HG03045 (cell line): ENCODE data around the gene RAPH1.

Experiments
- ATAC-seq: cut with Tn5 transposase; IDR thresholded peaks from one replicate; pipeline ENCODE4 v1.9.1; 2021; ENCODE audit warnings: mild to moderate bottlenecking, moderate library complexity; ENCODE audit not compliant: unreplicated experiment

Gene RAPH1

GRCh38 chr2:203492965-203493364, 42.1 kb downstream of the RAPH1 start:
- no peak for ATAC-seq

- ATAC-seq: no peak
Observed at GRCh38 chr2:203490391-203490790, 44.7 kb downstream of the RAPH1 start.

GRCh38 chr2:203489531-203489930, 45.6 kb downstream of the RAPH1 start:
- ATAC-seq: no peak

DNA sequence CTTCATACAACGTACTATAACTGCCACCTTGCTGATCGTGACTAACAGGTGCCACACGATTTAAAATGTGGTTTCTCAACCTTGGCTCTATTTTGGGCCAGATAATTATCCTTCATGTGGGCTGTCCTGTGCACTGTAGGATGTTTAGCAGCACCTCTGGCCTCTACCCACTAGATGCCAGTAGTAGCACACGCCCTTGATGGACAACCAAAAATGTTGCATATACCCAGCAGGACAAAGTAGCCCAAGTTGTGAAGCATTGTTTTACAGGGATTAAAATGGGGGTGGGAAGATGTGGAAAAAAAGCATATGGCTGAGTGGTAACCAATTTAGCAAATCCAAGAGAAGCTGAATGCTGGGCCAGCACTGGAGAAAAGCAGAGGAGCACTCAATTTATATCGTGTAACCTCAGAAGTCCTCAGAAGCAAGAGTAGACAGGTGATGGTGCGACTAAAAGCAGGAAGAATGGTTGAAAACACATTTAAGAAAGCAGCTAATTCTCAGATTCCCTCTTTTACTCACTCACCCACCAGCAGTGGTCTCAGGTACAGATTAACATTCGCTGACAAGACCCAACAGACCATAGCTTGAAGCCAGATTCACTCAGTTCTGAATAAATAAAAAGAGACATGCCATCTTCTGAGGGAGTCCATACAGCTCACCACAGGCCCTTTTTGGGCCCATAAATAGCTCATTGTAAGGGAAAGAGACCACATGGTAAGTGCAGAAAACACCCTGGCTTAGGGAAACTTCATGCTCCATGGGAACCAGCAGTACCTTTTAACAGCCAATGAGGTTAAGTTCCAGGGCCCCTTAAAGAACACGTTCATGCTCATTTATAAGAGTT, 50.6 kb downstream of the RAPH1 start:
- ATAC-seq: peak; percentile 62

DNA sequence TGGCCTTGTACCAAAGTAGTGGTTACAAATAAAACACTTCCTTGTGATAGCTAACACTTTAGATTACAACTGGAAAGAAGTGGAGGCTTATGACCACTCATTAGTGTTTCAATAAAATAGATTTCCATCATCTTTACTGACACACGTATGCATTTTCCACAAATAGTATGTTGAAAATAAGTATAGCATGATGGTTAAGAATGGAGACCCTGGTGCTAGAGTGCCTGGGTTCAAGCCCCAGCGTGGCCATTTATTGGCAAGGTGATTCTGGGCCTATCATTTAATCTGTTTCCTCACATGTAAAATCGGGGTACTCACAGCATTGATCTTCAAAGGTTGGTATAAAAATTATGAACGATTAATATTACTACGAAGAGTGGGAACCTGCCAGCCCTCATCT, 54.5 kb downstream of the RAPH1 start:
- no peak for ATAC-seq

DNA sequence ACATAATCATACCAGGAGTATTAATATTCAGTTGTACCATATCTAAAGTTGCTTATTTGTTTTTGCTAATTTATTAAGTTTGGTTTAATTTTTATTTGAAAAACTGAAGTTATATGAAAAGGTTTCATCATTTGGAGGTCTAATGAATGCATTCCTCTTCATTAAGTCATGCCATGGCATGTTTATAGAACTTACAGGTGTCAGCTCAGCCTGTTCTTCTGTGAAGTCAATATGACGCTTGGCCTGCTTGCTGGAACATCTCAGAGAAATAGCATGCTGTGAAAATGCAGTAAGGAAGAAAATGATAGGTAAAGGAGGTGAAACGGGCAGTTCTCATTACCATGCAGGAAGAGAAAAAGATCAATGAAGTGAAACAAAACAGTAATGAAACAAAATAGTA, 58.2 kb downstream of the RAPH1 start:
- no peak for ATAC-seq

DNA sequence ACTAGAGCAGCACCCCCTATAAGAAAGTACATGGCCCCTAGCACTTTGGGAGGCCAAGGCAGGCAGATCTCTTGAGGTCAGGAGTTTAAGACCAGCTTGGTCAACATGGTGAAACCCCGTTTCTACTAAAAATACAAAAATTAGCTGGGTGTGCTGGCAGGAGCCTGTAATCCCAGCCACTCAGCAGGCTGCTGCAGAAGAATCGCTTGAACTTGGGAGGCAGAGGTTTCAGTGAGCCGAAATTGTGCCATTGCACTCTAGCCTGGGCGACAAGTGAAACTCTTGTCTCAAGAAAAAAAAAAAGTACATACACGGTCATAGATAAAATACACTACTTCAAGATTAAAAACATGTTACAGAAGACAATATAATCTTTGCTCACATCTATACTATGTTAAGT, 63.8 kb downstream of the RAPH1 start:
- ATAC-seq: no peak

GRCh38 chr2:203470371-203470770, 64.7 kb downstream of the RAPH1 start:
- no peak for ATAC-seq

DNA sequence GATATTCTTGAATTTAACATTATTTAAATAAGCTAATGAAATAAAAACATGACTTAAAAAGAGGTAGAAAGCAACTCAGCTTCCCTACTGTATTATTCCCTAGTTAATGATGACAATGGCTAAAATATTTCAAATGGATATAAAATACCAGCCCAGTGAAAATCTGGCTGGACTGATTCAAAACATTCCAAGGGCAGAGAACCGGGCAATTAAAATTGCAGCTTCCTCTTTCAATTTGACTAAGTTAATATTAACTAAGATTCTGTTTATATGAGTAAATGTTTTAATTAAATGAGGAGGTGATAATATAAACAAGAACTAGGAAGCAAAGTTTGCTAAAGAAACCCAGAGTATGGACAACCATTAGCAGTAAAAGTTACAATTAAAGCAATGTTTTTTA, 65.6 kb downstream of the RAPH1 start:
- no peak for ATAC-seq

- no peak for ATAC-seq
Observed at GRCh38 chr2:203463266-203463678, 71.8 kb downstream of the RAPH1 start.

GRCh38 chr2:203462308-203462707, 72.8 kb downstream of the RAPH1 start:
- ATAC-seq: no peak

DNA sequence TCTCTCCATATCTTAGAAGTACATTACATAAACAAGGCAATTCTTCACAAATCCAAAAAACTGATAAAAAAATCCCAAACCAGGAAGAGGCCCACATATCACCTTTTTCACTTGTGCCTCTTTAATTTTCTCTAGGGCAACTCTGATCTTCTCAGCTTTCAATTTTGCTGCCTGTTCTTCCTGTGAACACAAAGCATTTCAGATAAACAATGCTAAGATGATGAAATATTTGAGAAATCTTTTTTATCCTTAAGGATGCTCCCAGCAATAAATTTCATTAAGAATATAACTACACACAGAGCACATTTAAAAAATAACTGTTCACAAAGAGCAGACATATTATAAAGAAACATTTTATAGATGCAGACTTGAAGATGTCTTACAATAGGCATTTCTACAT, 73.4 kb downstream of the RAPH1 start:
- no peak for ATAC-seq

GRCh38 chr2:203455209-203455608, 79.9 kb downstream of the RAPH1 start:
- ATAC-seq: no peak

DNA sequence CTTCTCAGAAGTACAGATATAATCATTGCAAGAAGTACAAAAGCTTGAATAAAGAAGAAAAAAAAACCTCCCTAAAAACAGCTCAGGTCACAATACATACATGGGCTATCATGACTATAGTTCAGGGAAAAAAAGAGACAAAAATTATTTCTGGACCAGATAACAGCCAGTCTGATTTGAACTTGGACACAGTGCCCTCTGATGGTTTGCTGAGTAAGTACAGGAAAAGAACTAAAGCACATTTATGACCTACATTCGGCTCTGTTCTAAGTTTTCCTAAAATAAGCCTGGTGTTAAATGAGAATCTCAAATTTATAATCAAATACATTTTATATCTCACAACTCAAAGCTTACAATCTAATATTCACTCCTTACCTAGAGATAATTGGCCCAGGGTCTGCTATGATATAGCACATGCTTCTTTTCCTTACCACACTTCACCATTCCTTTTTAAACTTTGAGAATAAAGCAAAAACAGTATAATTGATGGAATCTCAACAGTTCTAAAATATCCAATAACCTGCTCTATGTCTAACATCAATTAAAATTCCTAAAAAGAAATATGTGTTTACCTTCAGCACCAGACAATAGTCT, 81.1 kb downstream of the RAPH1 start:
- peak; percentile 55 for ATAC-seq

- no peak for ATAC-seq
Observed at GRCh38 chr2:203451689-203452088, 83.4 kb downstream of the RAPH1 start.

- ATAC-seq: no peak
Observed at GRCh38 chr2:203451011-203451410, 84.1 kb downstream of the RAPH1 start.

DNA sequence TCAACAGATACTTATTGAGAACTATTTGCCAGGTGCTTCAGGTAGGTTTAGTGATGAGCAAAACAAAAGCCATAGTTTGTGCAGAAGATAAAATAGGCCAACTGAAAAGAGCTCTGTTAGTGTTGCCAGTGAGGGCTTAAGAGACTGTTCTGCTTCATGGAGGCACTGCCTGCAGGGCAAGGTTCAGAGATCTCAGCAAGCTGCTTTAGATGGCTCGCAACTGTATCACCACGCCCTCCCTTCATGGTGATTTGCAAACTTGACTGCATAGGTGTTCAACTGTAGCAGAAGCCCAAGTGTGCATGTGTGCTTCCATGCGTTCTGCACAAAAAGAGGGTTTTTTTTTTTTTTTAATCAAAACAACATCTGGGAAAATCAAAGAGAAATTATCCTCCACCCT, 84.5 kb downstream of the RAPH1 start:
- no peak for ATAC-seq

- ATAC-seq: no peak
Observed at GRCh38 chr2:203446780-203447179, 88.3 kb downstream of the RAPH1 start.

DNA sequence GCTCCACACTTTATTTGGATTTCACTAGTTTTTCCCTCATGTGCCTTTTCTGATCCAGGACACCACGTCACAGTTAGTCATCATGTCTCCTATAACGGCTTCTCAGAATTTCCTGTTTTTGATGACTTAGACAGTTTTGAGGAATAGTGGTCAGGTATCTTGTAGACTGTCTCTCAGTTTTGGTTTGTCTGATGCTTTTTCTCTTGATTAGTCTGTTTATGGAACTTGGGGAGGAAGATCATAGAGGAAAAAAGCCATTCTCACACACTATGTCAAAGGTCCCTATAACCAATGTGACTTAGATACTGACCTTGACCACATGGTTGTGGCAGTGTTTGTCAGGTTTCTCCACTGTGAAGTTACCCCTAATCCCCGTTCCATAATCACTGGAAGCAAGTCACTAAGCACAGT, 89.0 kb downstream of the RAPH1 start:
- no peak for ATAC-seq

- ATAC-seq: no peak
Observed at GRCh38 chr2:203444738-203445137, 90.4 kb downstream of the RAPH1 start.

- ATAC-seq: no peak
Observed at GRCh38 chr2:203442463-203442862, 92.6 kb downstream of the RAPH1 start.

GRCh38 chr2:203441463-203441862, 93.6 kb downstream of the RAPH1 start:
- no peak for ATAC-seq

- ATAC-seq: no peak
Observed at GRCh38 chr2:203440671-203441070, 94.4 kb downstream of the RAPH1 start.
